ENCODE data around the gene MAPK8.

GRCh38 chr10:48340734-48341133, 34.3 kb downstream of the MAPK8 start:
- no peak for TF ChIP-seq CTCF (IDR thresholded peaks at IDR 0.05)
- TF ChIP-seq POLR2A (IDR thresholded peaks at IDR 0.05) = no peak
